HG02588 (cell line): ENCODE measurements around the gene ARHGAP27.
A peak's percentile ranks its signal among the peaks of the same experiment; 100 is the strongest.
"Not testable (repeated sequence)": the region's sequence is repeated elsewhere in the genome, so short reads cannot be mapped to it uniquely, and the experiment has no call there.

Experiments used
- ATAC-seq: cut with Tn5 transposase; IDR thresholded peaks from one replicate; pipeline ENCODE4 v1.9.1; 2021; ENCODE audit warnings: mild to moderate bottlenecking, moderate library complexity; ENCODE audit not compliant: unreplicated experiment

Gene ARHGAP27

DNA sequence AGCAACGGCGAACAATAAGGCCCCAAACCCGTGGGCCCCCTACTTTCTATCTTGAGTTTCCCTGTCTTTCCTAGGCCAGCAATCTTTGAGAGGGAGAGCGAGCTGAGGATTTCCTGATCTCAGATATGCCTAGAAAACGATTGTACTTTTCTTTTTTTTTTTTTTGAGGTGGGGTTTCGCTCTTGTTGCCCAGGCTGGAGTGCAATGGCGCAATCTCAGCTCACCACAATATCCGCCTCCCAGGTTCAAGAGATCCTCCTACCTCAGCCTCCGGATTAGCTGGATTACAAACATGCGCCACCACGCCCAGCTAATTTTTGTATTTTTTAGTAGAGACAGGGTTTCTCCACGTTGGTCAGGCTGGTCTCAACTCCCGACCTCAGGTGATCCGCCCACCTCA is 15.0 kb upstream of the ARHGAP27 start:
- ATAC-seq, result not testable (repeated sequence)

- ATAC-seq, result not testable (repeated sequence)
Measured at GRCh38 chr17:45446872-45447625, 14.4 kb upstream of the ARHGAP27 start.

DNA sequence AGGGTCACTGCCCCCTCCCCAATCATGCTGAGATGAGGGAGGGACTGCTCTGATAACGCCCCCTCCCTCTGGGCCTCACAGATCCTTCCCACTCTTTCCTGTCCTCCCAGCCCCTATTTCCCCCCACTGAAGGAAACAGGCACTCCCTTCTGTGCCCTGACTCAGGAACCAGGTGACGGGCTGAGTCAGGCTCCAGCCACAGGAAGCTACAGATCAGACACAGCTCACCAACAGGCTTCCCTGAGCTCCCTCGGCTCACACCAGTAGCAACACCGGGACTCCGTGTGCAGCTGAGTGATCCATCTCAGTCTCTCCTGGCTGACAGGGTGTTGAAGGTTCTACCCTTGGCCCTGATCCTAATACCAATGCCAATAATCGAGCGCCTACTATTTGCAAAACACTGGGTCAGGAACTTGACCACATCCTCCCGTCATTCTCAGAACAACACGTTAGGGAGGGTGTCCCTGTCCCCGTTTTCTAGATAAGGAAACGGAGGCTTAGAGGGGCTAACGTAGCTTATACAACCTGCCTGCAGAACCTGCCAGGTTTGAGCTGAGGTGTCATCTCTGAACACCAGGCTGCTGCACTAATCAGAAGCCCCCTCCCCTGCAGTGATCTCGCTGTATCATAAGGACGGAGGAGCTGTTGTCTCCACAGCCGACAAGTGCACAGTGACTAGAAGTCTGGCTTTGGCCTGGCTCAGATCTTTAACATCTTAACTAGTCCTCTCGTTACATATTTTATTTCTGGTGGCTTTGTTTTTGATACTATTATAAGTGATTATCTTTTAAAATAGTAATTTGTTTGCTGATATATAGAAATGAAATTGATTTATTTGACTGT is 13.5 kb upstream of the ARHGAP27 start:
- not testable (repeated sequence) for ATAC-seq

GRCh38 chr17:45444856-45445820 is 12.5 kb upstream of the ARHGAP27 start:
- not testable (repeated sequence) for ATAC-seq

GRCh38 chr17:45444301-45444700 is 11.6 kb upstream of the ARHGAP27 start:
- not testable (repeated sequence) for ATAC-seq

- ATAC-seq, result not testable (repeated sequence)
Measured at GRCh38 chr17:45443371-45444260, 10.9 kb upstream of the ARHGAP27 start.

DNA sequence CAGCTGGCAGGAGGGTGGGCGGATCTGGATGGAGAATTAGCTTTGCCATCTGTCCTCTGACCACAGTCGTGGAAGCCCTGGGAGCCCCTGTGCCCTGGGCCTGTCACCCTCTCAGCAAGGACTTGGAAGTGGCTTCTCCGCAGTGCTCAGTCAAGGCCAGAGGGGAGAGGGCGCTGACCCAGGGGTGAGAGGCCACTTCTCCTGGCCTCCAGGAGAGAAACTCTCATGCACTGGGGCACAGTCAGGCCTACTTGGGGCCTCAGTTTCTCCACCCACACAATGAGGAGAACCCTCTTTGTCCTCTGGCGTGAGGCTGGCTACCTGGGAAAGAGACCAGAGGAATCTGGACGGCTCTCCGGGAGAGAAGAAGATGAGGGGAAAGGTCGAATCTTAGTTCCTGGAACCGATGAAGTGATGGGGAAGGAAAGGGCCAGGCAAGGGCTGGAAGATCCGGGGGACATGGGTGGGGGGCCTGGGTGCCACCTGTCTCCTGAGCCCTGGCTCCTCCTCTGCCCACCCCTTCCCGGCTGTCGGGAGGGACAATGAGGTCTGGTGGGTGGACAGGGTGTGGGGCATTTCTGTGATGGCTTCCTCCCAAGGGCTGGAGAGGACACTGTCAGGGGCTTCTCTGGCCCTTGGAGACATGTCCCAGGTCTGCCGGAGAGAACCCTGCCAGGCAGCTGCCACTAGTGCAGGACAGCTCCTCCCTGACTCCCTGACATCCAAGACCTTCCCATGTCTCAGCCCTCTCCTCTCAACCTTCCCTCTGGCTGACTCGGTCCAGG is 9.0 kb upstream of the ARHGAP27 start:
- ATAC-seq, result no peak

- ATAC-seq, result peak; percentile 57
Measured at GRCh38 chr17:45440839-45441515, 8.3 kb upstream of the ARHGAP27 start.

DNA sequence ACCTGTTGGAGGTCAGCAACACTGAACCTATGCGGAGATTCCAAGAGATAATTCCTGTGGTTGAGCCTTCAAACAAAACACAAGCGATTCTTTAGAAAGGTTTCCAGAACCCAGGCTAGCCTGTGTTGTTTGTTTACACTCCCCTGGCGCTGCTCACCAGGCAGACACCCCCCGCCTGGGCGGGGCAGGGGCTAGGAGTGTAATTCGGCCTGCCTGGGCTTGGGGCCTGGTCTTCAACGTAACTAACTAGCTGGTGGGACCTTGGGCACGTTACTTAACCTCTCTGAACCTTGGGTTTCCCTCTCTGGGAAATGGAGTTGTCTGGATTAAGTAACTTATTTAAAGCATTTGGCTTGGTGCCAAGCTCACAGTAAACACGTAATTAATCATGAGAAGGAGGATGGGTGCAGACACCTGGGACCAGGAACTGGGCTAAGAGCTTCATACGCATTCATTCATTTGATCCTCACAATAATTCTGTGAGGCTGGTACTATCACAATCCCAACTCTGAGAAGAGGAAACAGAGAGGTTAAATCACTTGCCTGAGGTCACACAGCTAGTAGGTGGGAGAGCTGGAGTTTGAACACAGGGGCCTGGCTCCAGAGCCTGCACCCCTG is 7.6 kb upstream of the ARHGAP27 start:
- no peak for ATAC-seq

- no peak for ATAC-seq
Measured at GRCh38 chr17:45438931-45439610, 6.4 kb upstream of the ARHGAP27 start.

- ATAC-seq, result no peak
Measured at GRCh38 chr17:45437465-45438283, 5.0 kb upstream of the ARHGAP27 start.

DNA sequence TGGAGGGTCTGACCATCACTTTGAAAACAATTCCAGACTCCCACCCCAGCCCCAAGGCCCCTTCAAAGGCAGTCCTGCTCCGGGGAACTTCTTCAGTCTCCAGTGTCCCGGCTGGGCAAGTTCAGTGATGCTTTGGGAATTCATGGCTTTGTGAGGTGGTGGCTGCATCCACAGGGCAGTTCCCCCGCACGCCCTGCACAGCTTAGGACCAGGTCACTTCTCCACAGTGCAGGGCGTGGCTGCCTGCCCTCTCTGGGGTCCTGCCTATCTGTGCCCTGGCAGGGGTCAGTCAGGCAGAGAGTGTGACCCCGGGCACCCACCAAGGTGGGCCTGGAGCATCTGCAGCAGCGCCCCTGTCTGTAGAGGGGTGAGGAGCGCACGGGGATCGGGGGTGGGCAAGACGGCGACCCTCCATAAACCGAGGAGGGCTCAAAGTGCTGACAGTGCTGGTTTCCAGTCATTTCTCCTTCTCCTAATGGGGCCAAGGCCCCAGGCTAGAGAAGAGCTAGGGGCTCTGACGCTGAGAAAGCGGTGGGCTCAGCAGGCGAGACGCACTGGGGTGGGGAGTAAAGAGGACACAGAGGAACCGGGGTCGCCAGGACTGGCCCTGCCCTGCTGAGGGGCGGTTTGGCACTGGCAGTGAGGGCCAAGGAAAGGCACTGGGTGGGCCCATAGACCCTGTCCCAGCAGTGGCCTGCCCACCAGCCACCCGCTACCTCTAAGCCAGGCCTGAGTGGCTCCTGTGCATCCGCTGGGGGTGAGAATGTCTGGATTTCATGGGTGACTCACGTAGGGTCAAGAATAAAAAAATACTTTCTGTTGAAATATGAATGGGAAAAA is 4.2 kb upstream of the ARHGAP27 start:
- ATAC-seq, result no peak

DNA sequence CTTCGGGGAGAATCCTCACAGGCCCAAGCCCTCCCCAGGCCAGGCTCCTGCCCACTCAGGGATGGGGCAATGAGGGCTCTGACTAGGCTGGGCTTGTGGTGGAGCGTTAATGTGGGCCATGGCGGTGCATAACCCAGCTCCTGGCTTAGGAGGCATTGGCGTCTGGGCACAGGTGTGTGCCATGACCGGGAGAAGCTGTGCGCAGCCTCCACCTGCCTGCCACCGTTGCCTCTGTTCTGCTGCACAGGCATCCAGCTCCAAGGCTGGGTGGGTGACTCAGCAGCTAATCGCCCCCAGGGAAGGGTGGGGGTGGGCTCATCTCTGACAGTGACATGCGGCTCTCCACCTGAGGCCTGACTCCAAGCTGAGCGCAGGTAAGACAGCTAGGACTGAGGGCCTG is 3.5 kb upstream of the ARHGAP27 start:
- ATAC-seq, result no peak

DNA sequence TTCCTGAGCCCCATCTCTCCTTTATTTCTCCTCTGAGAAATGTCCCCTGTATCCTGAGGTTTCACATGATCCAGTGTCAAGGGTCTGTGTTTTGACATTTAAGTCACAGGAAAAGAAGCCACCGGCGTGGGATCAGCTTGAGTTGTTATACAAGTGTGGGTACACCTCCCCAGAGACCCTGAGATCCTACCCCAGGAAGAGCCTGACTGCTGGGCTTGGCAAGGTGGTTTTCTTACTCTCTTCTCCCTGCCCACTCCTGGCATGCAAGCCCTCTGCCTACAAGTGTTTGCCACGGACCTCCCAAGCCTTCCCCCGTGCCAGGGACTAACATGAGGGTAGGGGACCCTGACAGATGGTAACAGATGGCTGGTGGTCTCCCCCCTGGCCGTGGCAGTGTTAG is 2.8 kb upstream of the ARHGAP27 start:
- ATAC-seq, result no peak

DNA sequence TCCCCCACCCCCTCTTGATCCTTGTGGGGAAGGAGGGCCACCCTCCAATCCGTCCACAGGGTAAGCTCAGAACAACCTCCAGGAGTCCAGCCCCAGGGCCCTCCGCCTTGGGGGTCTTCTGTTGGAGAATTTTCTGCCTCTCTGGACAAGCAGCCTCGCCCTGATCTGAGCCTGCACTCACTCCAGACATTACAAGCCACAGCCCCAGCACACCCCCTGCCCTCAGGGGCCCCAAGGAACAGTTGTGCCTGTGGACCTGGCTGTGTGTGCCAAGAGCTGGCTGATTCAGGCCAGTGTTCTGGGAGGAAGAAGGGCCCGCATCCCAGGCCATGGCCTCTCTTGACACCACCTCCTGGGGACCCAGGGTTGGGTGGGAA is 477 bp upstream of the ARHGAP27 start:
- ATAC-seq, result no peak
